Loucy (cell line): ENCODE results near the gene TBC1D22A.

Source experiments
- CTCF ChIP-seq: fragments of 200-600 bp; sonication (generic); conservative IDR thresholded peaks from 2 replicates; pipeline ENCODE4 v1.5.1; 2014; ENCODE audit warnings: mild to moderate bottlenecking, antibody characterized with exemption, low read length
- EZH2phosphoT487 ChIP-seq: fragments of 200-600 bp; IDR thresholded peaks from 2 replicates; pipeline ENCODE4 v1.6.1; 2018; ENCODE audit warnings: antibody characterized with exemption, mild to moderate bottlenecking, moderate library complexity, borderline replicate concordance

GRCh38 chr22:46990937-46991550 lies 228.6 kb downstream of the TBC1D22A start:
- TF ChIP-seq CTCF: no peak; the same call in 1 of the 2 replicates
- TF ChIP-seq EZH2phosphoT487: no peak
